ENCODE measurements around the gene IL34. TPM values are rescaled to one million over a fixed set of nuclear protein-coding genes. Genes with fewer than 3 reads are reported as not detected.

Gene IL34
- total and polyA plus RNA-seq, 2 of the 13 experiments (the other 11 are each of a cell fraction or from before 2014, with no cell fraction given) = 1.2 to 1.3 TPM

GRCh38 chr16:70689035-70689969 is 42.9 kb downstream of the IL34 start (continued):
- TF ChIP-seq LCORL (IDR thresholded peaks at IDR 0.05) (no peak), LCORL (CRISPR knock-in tag; IDR thresholded peaks at IDR 0.05) (peak; percentile 66), HOXA9 (CRISPR knock-in tag; IDR thresholded peaks at IDR 0.05; ENCODE audit: borderline replicate concordance) (no peak), FOSL1 (CRISPR knock-in tag; IDR thresholded peaks at IDR 0.05; ENCODE audit: borderline replicate concordance) (no peak), ZNF205 (CRISPR knock-in tag; IDR thresholded peaks at IDR 0.05) (peak; percentile 65; the same call in 1 of the 2 replicates), DNMT3B (CRISPR knock-in tag; conservative IDR thresholded peaks at IDR 0.05) (no peak), ZBTB37 (CRISPR knock-in tag; IDR thresholded peaks at IDR 0.05) (peak; percentile 66; the same call in 1 of the 2 replicates), NBN (conservative IDR thresholded peaks at IDR 0.05) (no peak), ZNF431 (CRISPR knock-in tag; IDR thresholded peaks at IDR 0.05; ENCODE audit: borderline replicate concordance, low read depth) (no peak), RFX3 (CRISPR knock-in tag; IDR thresholded peaks at IDR 0.05) (peak; percentile 71), ZNF253 (CRISPR knock-in tag; IDR thresholded peaks at IDR 0.05; ENCODE audit: borderline replicate concordance) (no peak), ZNF569 (CRISPR knock-in tag; IDR thresholded peaks at IDR 0.05; ENCODE audit: borderline replicate concordance) (no peak), MXD4 (CRISPR knock-in tag; IDR thresholded peaks at IDR 0.05) (no peak), FOXM1 (CRISPR knock-in tag; IDR thresholded peaks at IDR 0.05) (no peak), NONO (IDR thresholded peaks at IDR 0.05) (no peak), NONO (CRISPR knock-in tag; conservative IDR thresholded peaks at IDR 0.05) (no peak), GLI4 (CRISPR knock-in tag; IDR thresholded peaks at IDR 0.05; ENCODE audit: borderline replicate concordance) (no peak), ZBTB49 (CRISPR knock-in tag; IDR thresholded peaks at IDR 0.05; ENCODE audit: borderline replicate concordance) (no peak), ZBTB1 (CRISPR knock-in tag; IDR thresholded peaks at IDR 0.05; ENCODE audit: borderline replicate concordance) (no peak), MAFK (conservative IDR thresholded peaks at IDR 0.05 in 1 of 2, IDR thresholded peaks at IDR 0.05 in 1 of 2; ENCODE audit: low read length in 2 of 2) (no peak), ARID5B (CRISPR knock-in tag; IDR thresholded peaks at IDR 0.05) (peak; percentile 52)
